Osteocyte (in vitro differentiated cells): ENCODE data around the gene PCMT1. TPM values are rescaled to one million over a fixed set of nuclear protein-coding genes. Genes with fewer than 3 reads are reported as not detected.

Experiments used
- DNase-seq: peaks from one replicate; pipeline ENCODE4 v3.0.0; 2021; ENCODE audit warnings: mixed read lengths; ENCODE audit not compliant: unreplicated experiment; ENCODE audit errors: extremely low spot score
- H3K27ac Mint-ChIP-seq: one replicate; pipeline ENCODE4 v1.8.0; 2021; ENCODE audit warnings: mild to moderate bottlenecking, mixed read lengths; ENCODE audit not compliant: unreplicated experiment
- H3K27me3 Mint-ChIP-seq: one replicate; pipeline ENCODE4 v1.8.0; 2021; ENCODE audit warnings: mixed read lengths; ENCODE audit not compliant: unreplicated experiment
- H3K36me3 Mint-ChIP-seq: one replicate; pipeline ENCODE4 v1.8.0; 2021; ENCODE audit warnings: mixed read lengths; ENCODE audit not compliant: unreplicated experiment
- H3K4me1 Mint-ChIP-seq: one replicate; pipeline ENCODE4 v1.8.0; 2021; ENCODE audit warnings: mixed read lengths; ENCODE audit not compliant: unreplicated experiment
- H3K4me3 Mint-ChIP-seq: one replicate; pipeline ENCODE4 v1.8.0; 2021; ENCODE audit warnings: mild to moderate bottlenecking, moderate library complexity, mixed read lengths; ENCODE audit not compliant: unreplicated experiment
- H3K9me3 Mint-ChIP-seq: one replicate; pipeline ENCODE4 v1.8.0; 2021; ENCODE audit warnings: mixed read lengths; ENCODE audit not compliant: unreplicated experiment
- CTCF ChIP-seq: fragments of 200-600 bp; sonication (generic); IDR thresholded peaks from 2 replicates; pipeline ENCODE4 v1.5.0; 2021; ENCODE audit warnings: antibody characterized with exemption, mild to moderate bottlenecking, moderate library complexity
- total RNA-seq: library from RNA; stranded (reverse); gene quantifications from 2 replicates; pipeline ENCODE4 v1.2.1, GENCODE V29; 2021

PCMT1 gene
- total RNA-seq, 1 donor from 2014 or later = 75.8 TPM

- DNase-seq = no peak
- TF ChIP-seq CTCF = no peak
- H3K27ac Mint-ChIP-seq = peak overlapping the region; percentile 94
- H3K4me3 Mint-ChIP-seq = peak overlapping the region; percentile 74
- H3K36me3 Mint-ChIP-seq = peaks cover 10% of the 10 kb centered on the region
- H3K27me3 Mint-ChIP-seq = no peaks in the 10 kb centered on the region
- peaks cover 18% of the 10 kb centered on the region for H3K4me1 Mint-ChIP-seq
- H3K9me3 Mint-ChIP-seq = no peaks in the 10 kb centered on the region
Observed at GRCh38 chr6:149831308-149831820, 81.8 kb downstream of the PCMT1 start.

- no peak for DNase-seq
- Mint-ChIP-seq H3K4me3 (no peak overlapping the region), H3K27ac (no peak overlapping the region), H3K36me3 (peaks cover 13% of the 10 kb centered on the region), H3K27me3 (no peaks in the 10 kb centered on the region), H3K9me3 (no peaks in the 10 kb centered on the region), H3K4me1 (peaks cover 18% of the 10 kb centered on the region)
- no peak for TF ChIP-seq CTCF
Observed at GRCh38 chr6:149833651-149834050, 84.1 kb downstream of the PCMT1 start.

- peaks cover 18% of the 10 kb centered on the region for H3K4me1 Mint-ChIP-seq
- no peak overlapping the region for H3K4me3 Mint-ChIP-seq
- no peak overlapping the region for H3K27ac Mint-ChIP-seq
- no peaks in the 10 kb centered on the region for H3K9me3 Mint-ChIP-seq
- H3K27me3 Mint-ChIP-seq = no peaks in the 10 kb centered on the region
- peak; percentile 93 for TF ChIP-seq CTCF
- DNase-seq = no peak
- H3K36me3 Mint-ChIP-seq = peaks cover 15% of the 10 kb centered on the region
Observed at GRCh38 chr6:149834513-149835481, 85.3 kb downstream of the PCMT1 start.

- DNase-seq = peak; percentile 82
Observed at GRCh38 chr6:149840345-149841075, 91.0 kb downstream of the PCMT1 start.

More at GRCh38 chr6:149840345-149841075, 91.0 kb downstream of the PCMT1 start:
- H3K4me1 Mint-ChIP-seq = peaks cover 19% of the 10 kb centered on the region
- H3K27ac Mint-ChIP-seq = peak overlapping the region; percentile 84
- H3K4me3 Mint-ChIP-seq = no peak overlapping the region
- H3K36me3 Mint-ChIP-seq = peaks cover 27% of the 10 kb centered on the region
- peak; percentile 68 for TF ChIP-seq CTCF
- no peaks in the 10 kb centered on the region for H3K9me3 Mint-ChIP-seq
- H3K27me3 Mint-ChIP-seq = no peaks in the 10 kb centered on the region
